Fibroblast of gingiva (primary cell): Measurements from ENCODE around the gene KLHL1.

Experiments used
- DNase-seq: peaks from one replicate; pipeline ENCODE4 v3.0.0-alpha.2; 2011; ENCODE audit warnings: low read depth

The KLHL1 gene

DNA sequence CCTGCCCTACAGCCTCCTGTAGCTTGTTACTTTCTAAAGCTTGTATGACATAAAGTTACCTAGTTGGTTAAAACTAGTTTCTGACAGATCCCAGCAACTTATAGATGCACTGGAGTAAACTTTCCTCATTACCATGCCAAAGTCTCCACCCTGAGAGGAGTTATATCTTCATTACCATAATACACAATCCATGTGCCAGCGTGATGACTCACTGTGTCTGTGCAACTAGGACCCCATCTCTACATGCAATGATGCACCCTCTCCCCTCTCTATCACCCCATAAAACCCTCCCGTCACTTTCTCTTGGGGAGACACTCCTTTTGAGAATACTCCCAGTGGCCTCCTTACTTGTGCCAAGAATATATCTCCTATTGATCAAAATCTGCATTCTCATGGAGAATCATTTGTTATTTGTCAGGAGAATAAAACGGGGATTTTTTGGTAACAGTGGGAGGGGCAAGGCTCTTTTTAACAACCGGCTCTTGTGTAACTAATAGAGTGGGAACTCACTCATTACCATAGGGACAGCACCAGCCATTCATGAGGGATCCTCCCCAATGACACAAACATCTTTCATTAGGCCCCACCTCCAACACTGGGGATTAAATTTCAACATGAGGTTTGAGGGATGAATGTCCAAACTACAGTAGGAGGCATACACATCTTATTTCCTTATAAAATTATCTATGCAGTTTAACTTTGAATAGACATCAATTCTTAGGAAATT lies 235.8 kb downstream of the KLHL1 start:
- DNase-seq = no peak

DNA sequence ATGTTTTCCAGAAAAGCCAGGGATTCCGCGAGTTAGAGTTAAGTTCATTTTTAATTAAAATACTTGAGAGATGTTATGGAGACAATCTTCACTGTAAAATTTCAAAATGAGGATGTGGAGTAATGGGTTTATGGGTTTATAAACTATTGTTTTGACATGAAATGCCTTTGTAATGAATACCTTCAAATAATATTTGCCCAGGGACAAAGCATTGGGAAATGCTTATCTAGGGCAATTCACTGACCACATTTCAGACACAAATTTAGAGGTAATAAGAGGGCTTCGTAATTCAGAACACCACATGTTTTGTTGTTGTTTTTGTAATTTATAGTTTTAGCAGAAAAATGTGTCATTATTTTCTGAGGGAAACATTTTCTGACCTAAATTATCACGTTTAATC lies 241.7 kb downstream of the KLHL1 start:
- no peak for DNase-seq

DNA sequence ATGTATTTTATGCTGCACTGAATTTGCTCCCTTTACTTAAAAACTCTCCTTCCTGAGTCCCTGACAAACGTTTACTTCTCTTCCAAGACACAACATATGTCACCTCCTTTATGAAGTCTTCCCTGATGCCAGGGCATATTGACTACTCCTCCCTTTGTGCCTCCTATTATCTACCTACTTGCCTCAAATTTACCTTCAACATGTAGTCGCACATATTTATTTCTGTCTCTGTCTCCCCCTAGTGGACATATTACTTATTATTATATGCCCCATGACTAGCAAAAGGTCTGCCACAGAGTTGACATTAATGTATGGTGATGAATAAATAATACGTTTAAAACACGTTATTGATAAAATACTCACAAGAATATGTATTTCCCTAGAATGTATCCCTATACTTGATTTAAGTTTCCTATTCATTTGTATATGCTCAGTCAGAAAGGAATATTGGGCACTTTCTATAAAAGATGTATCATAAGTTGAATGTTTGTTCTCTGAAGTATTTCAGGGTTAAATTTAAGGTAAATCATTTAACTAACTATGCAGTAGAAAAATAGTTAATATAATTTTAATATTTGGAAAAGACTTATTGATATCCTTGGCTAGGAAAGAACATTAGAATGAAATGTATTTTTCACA lies 250.9 kb downstream of the KLHL1 start:
- DNase-seq = no peak

DNA sequence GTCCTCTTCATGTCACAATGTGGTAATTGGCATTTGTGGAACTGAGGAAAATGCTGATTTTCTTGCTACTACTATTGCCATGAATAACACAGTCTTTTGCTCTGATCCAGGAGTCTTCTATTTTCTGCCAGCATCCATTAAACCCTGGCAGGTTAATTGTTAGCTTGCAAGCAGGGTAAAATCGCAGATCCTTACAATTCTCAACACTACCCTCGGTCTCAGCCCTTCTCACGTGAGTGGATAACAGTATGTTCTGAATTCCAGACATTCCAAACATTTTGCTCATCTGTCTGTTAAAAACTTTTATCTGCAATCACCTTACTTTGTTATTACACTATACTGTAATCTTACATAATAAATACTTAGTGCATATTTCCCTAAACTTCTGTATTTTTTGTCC lies 251.9 kb downstream of the KLHL1 start:
- no peak for DNase-seq

DNA sequence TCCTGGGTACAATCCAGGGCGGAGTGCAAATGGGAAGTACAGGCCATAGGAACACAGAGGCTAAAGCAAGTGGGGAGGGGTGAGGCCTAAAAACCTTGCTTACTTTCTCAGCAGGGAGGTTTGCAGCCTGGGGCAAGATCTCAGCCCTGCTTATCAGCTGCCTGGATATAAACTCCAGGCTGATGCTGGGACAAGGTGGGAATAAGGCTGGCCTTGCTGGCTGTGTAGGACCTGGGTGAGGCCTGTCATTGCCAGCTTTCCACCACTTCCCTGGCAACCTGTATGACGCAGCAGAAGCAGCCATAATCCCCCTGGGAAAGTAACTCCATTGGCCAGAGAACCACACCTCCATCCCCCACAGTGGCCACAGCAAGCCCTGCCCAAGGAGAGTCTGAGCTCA lies 279.7 kb downstream of the KLHL1 start:
- no peak for DNase-seq

DNA sequence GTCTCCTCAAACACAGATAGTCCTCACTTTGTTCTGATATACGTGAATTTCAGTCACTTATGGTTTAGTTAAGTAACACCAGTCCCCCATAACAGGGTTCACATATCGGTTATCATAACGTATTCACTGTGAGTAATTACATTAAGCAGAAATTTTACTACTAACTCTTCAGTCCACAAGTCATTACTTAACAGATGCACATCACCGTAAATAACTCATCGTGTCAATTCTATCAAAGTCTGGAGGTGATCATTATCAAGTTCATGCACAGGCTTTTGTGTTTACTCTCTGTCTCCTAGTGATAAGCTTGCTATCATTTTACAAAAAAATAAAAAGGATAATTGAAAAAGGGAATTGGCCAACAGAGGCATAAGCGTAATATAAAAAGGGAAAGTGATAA lies 288.1 kb downstream of the KLHL1 start:
- no peak for DNase-seq

DNA sequence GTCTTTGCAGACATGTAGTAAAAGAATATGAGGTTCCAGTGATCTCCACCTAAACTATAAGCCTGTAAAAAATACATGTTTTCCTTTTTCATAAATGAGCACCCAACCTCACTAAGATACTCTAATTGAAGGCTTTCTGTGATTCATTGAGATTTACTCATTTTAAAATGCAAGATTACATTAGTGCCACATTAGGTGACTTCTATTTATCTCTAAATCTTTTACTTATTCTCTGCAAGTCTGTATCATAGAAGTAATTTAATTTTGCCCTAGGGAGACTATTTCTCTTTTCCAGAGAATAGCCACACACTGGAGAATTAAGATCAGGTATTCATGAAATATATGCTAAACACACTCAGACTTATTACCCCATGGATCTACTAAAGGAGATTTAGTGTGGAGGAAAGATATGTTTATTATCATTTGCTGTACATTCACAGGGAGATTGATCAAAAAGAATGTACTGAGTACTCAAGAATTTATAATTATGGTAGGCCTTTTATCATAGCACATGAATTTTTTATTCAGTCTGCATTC lies 290.9 kb downstream of the KLHL1 start:
- no peak for DNase-seq

DNA sequence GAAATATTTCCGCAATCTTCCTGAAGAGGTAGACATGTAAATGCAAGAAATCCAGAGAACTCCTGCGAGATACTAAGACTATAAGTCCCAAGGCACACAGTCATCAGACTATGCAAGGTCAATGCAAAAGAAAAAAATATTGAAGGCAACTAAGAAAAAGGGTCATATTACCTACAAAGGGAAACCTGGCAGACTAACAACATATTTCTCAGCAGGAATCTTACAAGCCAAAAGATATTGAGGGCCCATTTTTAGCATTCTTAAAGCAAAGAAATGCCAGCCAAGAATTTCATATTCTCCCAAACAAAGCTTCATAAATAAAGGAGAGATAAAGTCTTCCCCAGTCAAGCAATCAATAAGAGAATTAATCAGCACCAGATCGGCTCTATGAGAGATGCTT lies 299.1 kb downstream of the KLHL1 start:
- DNase-seq = no peak

DNA sequence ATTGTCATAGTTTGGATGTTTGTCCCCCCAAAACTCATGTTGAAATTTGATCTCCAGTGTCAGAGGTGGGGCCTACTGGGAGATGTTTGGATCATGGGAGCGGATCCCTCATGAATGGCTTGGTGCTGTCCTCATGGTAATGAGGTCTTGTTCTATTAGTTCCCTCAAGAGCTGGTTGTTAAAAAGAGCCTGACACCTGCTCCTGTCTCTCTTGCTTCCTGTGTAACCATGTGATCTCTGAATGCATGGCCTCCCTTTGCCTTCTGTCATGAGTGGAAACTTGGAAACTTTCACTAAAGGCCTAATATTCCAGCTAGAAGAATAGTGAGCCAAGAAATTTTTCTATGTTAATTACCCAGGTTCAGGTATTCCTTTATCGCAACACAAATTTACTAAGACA lies 312.0 kb downstream of the KLHL1 start:
- no peak for DNase-seq

DNA sequence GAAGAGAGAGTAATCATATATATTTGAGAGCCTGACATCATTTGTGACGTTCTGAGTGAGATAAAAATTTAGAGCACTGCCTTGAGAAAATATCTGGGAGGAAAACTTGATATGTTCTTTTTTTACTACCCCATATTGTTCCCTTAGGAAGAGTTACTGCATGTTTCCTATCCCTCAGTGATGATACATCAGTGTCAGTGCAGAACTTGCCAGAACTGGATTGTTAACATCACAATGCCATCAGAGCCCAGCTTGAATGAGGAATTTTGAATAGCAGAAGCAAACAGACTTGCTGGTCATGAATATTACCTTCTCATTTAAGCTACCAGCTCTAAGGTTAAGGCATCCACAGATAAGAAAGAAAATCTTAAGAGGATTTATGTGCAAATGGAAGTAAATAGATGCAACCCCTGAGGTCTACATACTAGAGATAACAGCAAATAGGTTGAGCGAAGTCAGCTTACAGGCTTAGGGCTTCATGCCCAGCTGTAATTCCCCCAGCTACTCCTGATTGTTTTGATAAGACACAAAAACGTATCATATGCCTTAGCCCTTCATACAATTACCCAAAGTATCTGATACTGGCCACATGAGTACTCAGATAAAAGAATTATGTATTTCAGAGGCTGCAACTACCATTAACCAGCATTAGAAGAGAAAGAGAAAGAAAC lies 314.3 kb downstream of the KLHL1 start:
- DNase-seq = no peak

DNA sequence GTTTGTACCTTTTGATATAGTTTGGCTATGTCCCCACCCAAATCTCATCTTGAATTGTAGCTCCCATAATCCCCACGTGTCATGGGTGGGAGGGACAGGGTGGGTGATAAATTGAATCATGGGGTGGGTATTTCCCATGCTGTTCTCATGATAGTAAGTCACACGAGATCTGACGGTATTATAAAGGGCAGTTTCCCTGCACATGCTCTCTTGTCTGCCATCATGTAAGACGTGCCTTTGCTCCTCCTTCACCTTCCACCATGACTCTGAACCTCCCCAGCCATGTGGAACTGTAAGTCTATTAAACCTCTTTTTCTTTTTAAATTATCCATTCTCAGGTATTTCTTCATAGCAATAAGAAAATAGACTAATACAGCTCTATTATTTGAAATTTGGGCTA lies 331.3 kb downstream of the KLHL1 start:
- DNase-seq = no peak

DNA sequence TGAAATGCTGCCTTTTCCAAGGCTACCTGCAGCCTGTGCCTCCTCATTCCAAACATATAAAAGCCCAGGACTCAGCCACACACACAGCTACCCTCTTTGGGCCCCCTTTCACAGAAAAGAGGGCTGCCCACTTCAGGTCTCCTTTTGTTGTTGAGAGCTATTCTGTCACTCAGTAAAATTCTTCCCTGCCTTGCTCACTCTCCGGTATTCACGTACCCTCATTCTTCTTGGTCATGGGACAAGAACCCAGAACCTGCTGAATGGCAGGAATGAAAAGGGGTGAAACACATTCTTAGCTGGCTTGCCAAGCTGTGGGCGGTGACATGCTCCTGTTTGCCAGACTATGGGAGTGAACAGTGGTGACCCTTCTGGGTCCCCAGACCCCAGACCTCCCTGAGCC lies 338.6 kb downstream of the KLHL1 start:
- no peak for DNase-seq

DNA sequence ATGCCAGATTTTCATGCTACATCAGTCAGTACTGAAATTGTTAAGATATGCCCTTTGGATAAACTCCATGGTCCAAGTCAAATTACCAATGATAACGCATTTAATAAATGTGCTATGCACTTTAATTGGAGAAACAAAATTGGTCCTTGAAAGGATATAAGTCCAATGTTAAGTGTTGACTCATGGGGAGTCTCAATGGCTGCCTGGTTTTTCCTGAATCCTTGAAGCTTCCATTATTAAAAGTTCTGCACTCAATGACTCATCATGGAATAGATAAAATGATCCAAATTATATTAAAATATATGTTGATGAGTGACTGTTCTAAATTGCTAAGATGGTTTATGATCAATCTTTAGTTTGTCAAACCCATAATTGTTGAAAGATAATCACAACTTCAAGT lies 346.7 kb downstream of the KLHL1 start:
- DNase-seq = no peak

DNA sequence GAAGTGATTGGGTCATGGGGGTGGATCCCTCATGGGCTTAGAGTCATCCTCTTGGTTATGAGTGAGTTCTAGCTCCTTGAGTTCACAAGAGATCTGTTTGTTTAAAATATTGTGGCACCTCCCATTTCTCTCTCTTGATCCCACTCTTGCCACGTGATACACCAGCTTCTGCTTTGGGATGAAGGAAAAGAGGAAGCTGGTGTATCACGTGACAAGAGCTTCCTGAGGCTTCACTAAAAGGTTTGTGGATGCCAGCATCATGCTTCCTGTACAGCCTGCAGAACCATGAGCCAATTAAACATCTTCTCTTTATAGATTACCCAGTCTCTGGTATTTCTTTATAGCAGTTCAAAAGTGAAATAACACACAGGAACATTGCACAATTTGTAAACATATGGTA lies 353.2 kb downstream of the KLHL1 start:
- no peak for DNase-seq

DNA sequence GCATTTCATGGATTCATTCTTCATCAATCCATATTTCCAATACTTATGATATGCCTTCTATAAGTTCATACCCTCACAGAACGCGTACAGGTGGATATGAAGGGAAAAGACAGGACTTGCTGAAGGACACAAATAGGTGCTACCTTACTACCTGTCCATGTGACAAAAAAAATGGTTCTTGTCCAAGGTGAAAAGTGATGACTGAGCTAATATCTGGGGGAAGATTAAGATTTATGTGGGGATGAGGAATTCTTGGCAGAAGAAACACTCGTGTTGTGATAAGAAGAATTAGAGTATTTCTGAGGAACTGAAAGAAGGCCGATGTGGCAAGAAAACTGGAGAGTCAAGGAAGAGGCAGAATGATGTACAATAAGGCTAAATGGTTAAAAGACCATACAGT lies 357.0 kb downstream of the KLHL1 start:
- no peak for DNase-seq

DNA sequence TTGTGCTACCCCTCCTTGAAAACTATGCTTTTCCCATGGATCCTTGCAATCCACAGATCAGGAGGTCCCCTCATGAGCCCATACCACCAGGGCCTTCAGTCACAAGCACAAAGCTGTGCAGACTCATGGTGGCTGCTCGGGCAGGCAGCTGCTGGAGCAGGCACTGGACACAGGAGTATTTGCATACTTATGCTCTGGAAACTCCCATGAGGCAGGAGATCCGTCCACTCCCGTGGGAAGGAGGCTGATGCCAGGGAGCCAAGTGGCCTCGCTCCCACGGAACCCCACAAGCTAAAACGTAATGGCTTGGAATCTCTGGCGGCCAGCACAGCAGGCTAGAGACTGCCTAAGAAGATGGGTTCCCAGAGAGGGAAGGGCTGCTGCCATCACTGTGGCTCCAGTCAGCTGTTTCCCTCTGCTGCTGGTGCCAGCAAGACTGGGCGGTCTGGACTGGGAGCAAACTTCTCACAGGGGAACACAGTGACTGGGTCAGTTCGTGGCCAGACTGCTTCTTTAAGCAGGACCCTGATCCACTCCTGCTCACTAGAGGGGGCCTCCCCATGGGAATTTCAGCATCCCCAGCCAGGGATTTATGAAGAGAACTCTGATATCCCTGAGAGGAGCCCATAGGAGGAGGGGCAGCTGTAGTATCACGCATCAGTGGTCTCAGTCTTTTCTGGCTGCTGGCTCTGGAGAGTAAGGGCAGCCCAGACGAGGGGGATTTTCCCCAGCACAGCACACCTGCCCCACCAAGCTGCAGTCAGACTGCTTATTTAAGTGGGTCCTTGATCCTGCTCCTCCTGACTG lies 370.9 kb downstream of the KLHL1 start:
- no peak for DNase-seq

DNA sequence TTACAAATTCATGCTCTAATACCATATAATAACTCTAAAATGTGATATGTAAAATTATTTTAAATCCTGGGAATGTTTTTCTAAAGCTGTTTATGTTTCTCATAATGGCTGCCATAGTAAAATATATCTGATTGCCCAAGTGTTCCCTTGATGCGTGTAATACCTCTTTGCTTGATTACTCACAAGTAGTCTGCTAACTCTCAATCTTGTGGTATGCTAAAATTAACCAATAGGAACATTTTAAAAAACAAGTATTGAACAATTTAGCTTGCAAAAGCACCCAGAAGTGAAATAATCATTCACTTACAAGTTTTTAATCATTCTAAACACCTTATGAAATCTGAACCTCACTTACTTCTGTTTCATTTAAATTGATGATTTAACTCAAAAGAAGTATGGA lies 386.6 kb downstream of the KLHL1 start:
- no peak for DNase-seq

DNA sequence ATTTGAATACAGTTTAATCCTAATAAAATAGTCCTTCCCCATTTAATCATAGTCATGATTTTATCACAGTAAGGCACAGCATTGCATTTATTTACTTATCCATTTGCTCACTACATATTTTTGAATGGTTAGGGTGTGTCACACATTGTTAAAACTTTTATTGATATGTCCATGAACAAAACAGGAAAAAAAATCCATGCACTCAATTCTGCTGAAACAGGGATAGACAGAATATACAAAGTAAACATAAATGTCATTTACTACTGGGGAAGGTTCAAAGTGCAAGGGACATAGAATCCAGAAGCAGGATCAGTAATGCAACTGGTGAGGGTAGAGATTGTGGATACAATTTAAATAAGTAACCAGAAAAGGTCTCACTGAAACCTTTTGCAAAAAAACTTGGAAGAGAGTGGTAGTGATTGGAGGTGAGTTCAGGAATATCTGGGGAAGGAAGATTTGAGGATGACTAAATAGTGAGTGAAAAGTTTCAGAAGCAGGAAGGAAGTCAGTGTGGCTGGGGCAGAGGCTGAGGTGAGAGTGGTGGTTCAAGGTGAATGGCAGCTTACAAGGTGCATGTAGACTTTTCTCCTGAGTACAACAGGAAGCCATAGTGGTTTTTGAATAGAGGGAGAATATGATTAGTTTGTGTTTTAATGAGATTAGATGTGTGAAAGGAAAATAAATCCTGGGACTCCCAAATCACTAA lies 387.8 kb downstream of the KLHL1 start:
- DNase-seq = no peak

DNA sequence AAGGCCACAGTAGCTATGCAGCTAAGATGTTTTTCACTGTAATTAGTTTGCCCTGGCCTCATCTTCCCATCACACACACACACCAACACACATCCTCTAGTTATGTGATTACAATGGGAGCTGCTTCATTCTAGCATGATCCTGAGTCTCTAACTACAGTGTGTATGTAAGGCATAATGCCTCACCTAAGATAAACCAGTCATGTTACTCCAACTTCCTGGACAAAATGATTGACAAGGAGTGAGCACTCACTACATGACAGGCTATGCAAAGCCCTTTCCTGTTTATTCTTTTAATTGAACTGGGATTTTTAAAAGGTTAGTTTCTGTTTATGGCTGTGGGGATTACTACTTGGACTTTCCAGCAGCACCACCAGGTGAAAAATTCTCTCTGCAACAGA lies 401.4 kb downstream of the KLHL1 start:
- no peak for DNase-seq

DNA sequence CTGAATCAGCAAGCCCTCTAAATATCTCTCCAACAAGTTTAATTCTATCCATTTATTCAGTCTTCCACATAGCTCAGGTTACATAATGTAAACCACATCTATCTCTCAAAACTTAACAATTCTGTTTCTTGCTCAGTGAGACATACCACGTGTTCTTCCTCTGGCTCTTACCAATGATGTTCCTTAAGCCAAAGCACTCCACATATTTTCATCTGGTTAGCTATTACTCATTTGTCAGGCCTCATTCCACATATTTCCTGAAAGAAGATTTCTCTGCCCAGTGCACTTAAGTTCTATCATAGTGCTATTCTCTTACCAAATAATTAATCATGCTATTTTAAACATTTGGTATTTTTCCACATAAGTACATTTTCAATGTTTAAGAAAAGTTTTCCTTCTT lies 403.9 kb downstream of the KLHL1 start:
- no peak for DNase-seq

DNA sequence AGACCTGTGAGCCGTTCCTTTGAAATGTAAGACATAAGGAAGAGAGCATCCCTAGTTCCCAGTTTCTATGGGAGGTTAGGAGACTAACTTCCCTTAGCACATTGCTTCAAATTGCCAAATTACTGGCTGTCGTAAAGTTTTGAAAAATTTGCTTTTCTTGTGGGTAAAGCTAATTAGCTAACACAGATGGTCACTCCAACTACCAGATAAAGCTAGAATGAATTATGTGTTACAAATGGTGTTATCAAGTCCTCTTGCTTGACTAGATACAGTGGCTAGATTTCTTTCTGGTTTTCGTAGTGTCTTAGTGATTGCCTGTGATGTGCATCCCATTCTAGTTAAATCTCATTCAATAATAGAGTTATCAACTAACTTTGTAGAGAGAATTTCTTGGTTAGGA lies 417.3 kb downstream of the KLHL1 start:
- no peak for DNase-seq
